Activated T-cell treated with anti-CD3 and anti-CD28 coated beads for 4 hours (primary cell): Measurements from ENCODE around the gene CUTA.
A peak's percentile ranks its signal among the peaks of the same experiment; 100 is the strongest.
"Not testable (repeated sequence)": the region's sequence is repeated elsewhere in the genome, so short reads cannot be mapped to it uniquely, and the experiment has no call there.

Source experiments
- DNase-seq: peaks from one replicate; pipeline ENCODE4 v3.0.0-alpha.2; 2020

CUTA gene

GRCh38 chr6:33398601-33399000 is 19.3 kb downstream of the CUTA start:
- not testable (repeated sequence) for DNase-seq

- no peak for DNase-seq
Observed at GRCh38 chr6:33397541-33397940, 20.4 kb downstream of the CUTA start.

GRCh38 chr6:33392979-33393378 is 24.9 kb downstream of the CUTA start:
- no peak for DNase-seq

- no peak for DNase-seq
Observed at GRCh38 chr6:33392595-33392948, 25.3 kb downstream of the CUTA start.

- no peak for DNase-seq
Observed at GRCh38 chr6:33391922-33392594, 25.8 kb downstream of the CUTA start.

- DNase-seq, result peak; percentile 98
Observed at GRCh38 chr6:33391278-33391921, 26.5 kb downstream of the CUTA start, which contains the start of gene KIFC1. KIFC1 (plus strand) TSS chr6:33391823; CDS start chr6:33391986, 163 bp downstream.

GRCh38 chr6:33390767-33391277 is 27.1 kb downstream of the CUTA start:
- DNase-seq, result no peak

GRCh38 chr6:33390173-33390572 is 27.7 kb downstream of the CUTA start:
- no peak for DNase-seq

- no peak for DNase-seq
Observed at GRCh38 chr6:33384581-33385020, 33.3 kb downstream of the CUTA start.

GRCh38 chr6:33383427-33384185 is 34.3 kb downstream of the CUTA start:
- no peak for DNase-seq

GRCh38 chr6:33380272-33380981 is 37.5 kb downstream of the CUTA start:
- no peak for DNase-seq

GRCh38 chr6:33379184-33379583 is 38.7 kb downstream of the CUTA start:
- DNase-seq, result not testable (repeated sequence)

GRCh38 chr6:33377171-33377570 is 40.7 kb downstream of the CUTA start:
- DNase-seq, result no peak

- no peak for DNase-seq
Observed at GRCh38 chr6:33375143-33375671, 42.7 kb downstream of the CUTA start.

GRCh38 chr6:33373960-33374910 is 43.7 kb downstream of the CUTA start:
- DNase-seq, result no peak

GRCh38 chr6:33372526-33373123 is 45.3 kb downstream of the CUTA start:
- DNase-seq, result no peak

- not testable (repeated sequence) for DNase-seq
Observed at GRCh38 chr6:33371901-33372300, 46.0 kb downstream of the CUTA start.

GRCh38 chr6:33367715-33368025 is 50.2 kb downstream of the CUTA start:
- not testable (repeated sequence) for DNase-seq

GRCh38 chr6:33367009-33367714 is 50.7 kb downstream of the CUTA start:
- no peak for DNase-seq
